CMK (cell line): Measurements from ENCODE around the gene KIRREL3.

Experiments used
- DNase-seq: peaks from one replicate; pipeline ENCODE4 v3.0.0-alpha.2; 2010; ENCODE audit warnings: low read depth

The KIRREL3 gene

DNA sequence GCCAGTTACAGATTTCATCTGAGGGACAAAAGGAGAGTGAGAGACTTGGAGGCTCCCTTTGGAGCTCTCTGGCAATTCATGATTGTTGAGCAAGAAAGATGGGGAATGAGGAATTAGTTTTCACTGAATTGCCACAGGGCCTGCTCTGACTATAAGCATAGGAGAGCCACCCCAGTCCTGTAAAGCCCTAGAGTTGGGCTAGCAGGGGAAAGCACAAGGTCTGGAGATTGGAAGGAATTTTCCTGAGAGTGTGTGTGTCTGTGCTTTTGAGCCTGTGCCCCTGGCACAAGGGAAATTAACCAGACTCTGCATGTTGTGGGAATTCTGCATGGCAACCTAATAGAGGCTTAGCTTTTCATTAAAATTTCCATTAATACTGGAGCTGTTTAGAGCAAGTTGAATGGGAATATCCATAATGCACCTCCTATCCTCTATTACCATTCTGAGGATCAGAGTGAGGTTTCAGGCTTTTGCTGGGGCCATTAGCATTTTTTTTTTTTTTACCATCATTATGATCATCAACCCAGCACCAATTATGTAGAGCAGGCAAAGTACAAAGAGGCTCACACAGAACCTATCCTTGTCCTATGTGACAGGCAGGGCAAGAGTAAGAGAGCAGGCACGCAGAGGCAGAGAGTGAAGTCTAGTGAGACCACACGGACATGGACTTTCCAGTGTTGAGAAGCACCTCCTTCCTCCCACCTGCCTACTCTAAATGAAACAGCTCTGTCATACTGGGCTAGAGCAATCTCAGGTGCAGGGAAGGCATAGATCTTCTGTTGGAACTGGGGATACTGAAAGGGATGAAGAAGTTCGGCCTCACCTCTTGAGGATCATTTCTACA lies 336.6 kb downstream of the KIRREL3 start:
- DNase-seq: no peak

DNA sequence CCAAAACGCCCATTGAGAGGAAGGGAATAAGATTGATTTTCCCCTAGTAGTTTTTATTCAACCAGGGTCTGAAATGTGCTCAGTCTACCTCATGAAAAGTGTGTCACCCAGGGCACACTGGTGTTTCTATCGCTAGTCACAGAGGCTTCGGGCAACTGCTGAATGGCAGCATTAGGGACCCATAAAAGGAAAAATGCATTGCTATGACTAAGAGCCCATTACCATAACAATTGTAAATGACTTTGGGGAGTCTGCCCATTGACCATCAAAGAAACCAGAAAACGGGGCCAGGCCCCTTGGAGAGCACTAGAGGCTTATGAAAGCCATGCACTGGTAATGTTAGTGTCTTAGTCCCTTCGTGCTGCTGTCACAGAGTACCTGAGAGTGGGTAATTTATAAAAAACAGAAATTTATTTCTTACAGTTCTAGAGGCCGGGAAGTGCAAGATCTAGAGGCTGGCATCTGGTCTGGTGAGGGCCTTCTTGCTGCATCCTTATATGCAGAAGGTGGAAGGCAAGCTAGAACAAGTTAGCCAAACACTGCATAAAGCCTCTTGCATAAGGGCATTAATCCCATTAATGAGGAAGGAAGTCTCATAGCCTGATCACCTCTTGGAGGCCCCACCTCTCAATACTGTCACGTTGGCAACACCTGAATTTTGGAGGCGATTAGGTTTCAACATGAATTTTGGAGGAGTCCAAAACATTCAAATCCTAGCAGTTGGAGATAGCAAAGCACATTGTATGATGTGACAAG lies 338.4 kb downstream of the KIRREL3 start:
- DNase-seq: no peak

DNA sequence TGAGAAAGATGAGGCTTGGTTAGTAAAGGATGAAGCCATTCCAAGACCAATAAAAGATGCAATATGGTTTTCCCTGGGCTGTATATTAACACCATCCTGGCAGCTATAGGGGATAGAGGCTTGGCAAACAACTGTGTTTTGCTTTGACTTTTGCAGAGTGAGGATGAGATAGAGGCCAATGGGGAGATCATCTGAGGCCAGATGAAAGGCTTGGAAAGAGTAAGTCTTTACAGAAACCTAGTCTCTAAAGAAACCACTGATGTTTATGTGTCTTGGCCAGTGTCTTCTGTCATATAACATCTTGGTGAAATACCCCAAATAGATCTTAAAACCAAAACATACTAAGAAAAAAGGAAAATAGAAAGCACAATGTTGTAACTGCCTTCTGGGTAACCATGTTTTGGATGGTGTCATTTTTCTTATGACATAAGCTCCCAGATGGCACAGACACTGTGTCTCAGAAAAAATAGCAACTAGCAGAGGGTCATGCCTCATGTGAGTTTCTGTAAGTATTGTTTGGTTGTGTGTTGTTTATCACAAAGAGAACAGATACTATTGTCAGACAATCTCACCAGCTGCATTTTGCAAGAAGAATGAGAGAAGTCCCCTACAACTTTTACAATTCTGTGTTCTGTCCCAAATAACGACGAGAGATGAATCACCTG lies 339.7 kb downstream of the KIRREL3 start:
- no peak for DNase-seq

DNA sequence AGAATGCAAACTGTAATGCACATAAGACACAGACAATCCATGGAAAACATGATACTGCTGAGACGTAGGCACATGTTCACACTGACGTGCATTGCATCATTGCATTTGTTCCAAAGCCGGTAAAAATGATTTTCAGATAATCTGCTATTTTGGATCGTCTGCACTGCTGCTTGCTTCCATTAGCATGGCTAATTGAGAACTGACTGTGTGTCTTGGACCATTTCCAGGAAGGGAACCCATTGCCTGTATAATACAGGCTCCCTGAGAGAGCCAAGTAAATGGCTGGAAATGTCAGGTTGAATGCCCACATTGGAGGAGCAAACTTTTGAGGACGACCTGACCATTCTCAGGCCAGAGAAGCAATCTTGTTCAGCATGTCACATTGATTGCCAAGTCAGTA lies 340.2 kb downstream of the KIRREL3 start:
- DNase-seq: no peak

DNA sequence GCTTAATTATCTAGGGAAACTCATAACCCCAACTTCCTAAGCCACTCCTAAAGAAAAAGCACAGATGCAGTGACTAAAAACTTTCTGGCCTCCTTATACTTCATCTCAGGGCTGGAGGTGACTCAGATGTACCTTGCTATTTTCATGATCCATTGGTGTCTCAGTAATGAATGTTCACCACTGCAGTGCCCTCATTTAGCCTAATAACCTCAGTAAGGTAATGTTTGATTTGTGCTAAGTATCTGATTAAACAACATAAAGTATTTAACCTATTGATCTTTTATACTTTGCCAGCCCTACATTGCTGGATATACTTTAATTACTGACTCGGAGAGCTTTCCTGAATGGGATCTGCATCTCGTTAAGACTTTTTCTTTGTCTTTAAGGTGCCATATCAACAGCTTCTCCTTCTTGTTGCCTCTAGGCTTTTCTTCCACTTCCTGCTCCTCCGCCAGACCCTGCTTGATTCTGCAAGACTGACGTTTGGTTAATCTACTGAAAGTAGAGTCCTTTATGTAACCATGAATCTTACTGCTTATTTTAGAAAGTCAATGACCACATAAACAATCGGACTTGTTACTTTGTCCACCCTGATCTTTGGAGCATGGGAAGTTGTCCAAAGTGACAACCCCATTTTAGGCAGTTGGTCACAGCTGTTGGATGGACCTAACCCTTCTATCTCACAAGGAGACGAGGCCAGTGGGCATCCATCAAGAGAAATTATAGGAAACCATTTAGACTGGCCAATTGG lies 342.1 kb downstream of the KIRREL3 start:
- DNase-seq: no peak

DNA sequence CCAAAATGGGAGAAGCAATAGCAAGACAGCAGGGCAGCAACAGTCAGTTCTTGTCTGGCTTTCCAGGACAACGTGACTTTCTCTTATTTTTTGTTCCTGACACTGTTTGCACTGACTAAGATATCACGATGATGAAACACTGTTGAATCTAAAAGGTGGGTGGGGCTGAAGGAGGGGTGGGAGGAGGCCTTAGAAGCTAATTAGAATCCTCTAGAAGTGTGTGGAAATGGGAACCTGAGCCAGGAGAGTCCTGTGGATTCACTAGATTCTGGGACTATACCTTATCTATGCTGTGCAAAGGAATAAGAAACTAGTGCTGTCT lies 344.8 kb downstream of the KIRREL3 start:
- DNase-seq: no peak

DNA sequence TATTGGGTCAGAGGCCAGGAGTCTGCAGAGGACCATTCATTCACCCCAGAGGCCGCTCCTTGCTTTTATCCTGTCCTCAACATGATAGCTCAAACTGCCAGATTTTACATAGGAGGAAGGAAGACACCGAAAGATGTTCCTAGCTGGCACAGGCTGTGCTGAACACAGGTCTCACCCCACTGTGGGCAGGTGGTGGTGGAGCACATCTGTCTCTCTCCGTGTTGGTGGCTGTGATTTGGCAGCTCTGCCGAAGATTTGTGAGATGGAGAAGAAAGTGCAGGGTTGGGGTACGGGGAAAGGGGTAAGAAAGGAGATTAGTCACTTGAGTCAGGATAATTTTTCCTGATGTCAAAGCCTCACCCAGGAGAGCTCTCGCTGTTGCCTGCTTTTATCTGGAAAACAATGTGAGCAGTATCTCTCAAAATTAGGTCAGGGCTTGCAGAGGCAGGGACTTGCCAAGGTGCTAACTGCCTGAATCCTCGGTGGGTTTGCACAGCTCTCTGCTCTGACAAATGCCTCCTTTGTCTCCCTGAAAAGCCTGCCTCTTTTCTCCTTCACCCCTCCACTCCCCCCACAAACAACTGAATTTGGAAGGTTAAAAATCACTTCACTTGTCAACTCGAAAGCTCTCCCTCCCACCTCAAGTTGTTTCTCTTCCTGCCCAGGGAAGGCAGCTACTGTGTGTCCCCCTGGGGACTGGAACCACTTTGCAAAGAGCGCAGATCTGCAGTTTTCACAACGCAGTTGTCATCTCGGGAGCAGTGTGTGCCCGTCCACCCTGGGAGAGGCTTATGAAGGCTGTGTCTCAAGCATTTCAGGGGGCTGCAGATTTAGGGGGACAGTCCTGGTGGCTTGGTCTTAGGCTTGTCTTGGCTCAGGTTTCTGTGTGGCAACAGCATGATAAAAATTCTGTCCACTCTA lies 345.4 kb downstream of the KIRREL3 start:
- no peak for DNase-seq

DNA sequence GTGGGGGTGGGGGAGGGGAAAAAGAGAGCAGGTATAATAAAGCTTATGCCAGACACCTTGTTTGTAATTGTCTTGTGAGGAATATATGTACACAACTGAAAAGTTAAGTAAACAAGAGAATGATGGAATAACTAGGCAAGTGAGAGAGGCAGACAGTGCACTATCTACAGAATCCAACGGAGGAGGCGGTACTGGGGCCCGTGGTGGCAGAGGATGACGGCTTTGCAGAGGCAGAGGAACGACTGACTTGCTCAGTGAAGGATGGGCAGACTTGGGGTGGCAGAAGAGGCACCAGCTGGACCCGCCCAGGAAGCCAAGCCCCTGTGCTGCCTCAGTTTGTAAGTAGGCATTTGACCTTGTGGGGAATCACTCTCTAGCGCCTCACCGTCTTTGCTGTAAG lies 347.5 kb downstream of the KIRREL3 start:
- no peak for DNase-seq

DNA sequence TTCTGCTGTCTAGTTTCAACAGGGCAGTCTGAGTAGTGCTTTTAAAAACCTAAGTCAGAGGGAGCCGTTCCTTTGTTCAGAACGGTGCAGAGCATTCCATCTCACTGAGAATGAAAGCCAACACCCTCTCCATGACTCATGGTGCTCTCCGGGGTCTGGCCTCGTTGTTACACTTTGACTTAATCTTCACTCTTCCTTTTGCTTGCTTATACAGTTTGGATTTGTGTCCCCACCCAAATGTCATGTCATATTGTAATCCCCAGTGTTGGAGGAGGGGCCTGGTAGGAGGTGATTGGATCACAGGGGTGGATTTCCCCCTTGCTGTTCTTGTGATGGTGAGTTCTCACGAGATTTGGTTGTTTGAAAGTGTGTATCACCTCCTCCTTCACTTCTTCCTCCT lies 352.8 kb downstream of the KIRREL3 start:
- DNase-seq: no peak

DNA sequence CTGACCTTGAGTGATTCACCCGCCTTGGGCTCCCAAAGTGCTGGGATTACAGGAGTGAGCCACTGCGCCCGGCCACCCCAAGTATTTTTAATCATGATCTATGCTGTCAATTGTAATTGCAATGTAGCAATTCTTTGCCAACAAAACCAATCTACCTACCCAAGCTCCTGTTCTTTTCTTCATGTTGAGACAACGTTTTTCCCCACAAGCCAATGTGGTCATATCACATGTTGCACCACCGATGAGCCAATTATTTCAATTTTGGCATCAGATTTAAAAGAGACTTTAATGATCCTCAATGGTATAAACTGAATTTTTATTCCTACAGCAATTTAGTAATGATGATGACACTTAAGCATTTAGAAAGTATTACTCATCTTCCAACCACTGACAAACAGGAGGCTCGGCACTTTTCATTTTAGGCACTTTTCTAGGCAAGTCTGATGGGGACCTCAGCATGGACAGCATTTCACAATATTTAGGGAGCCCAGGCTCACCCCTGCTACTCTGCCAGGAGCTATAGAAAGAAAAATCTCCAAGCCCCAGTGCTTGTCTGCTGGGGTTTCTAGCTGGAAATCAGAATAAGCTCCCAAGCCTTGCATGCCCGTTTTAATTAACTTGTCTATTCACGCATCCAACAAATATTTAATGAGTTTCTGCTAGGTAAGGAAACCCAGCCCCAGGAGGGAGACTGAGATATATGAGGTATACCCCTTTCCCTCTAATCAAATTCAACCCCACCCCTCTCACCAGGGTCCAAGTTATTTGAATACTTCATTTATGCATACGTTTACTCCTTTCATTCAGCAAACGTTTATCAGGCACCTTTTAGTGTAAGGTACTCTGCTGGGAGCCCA lies 353.6 kb downstream of the KIRREL3 start:
- DNase-seq: no peak

DNA sequence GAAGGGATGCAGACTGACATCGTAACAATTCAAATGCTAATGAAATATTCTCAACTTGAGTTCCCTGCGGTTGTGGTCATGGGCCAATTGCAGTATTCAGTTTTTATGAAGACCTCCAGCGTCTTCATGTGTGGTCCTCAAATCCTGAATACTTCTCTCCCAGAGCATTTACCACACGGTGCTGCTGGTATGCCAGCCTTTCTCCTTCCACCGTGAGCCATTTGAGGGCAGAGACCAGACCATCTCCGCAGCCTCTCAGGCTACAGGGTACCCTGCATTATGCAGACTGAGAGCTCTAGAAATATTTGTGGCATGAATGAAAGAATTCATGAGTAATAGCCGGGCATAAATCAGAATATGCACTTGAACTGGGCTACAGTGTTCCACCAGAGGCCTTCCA lies 355.4 kb downstream of the KIRREL3 start:
- no peak for DNase-seq

DNA sequence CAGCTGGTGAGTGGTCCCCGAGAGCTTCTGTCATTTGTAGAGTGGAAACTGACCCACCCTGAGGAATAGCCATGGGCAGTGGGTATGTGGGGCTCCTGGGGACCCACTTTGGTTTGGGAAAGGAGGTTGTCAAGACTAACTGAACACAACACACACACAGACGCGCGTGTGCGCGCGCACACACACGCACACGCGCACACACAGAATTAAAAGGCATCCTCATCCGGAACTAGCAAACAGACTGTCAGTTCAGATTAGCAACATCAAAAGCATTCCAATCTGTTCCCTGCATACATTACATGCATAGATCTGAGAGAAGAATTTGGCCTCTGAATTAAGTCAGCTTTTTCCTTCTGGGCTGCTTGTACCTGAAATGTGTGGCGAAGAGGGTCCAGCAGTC lies 360.4 kb downstream of the KIRREL3 start:
- no peak for DNase-seq

DNA sequence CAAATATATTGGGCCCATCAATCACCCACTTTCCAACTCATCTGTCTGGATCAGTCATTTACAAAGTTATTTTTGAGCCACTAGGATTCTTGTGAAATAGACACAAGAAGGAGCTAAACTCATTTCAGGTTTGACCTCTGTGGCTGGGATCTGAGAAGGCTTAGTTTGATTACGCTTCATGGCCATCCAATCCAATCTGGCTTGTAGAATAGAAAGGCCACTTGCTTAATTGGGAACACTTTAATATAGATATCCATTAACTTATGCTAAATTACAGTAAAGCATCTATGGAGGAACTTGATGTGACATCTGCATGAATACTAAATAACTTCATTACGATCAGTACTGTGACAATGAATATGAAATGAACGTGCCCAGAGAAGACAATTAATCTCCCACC lies 360.9 kb downstream of the KIRREL3 start:
- no peak for DNase-seq

DNA sequence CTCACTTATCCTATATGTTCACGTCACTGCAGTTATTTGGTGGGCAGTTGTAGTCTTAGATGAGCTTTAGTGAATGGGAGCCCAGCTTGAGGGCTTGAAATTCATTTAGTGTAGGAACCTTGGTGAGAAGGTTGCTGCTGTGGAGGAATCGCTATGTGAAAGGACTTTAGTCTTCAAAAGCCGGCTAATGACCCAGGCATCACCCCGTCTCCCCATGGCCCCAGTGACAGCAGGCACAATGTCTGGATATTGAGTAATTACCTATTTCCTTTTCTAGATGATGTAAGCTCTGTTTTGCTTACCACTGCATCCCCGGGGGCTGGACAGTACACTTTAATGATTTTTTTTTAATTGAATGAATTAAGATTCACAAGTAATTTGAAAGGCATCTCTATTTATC lies 361.9 kb downstream of the KIRREL3 start:
- no peak for DNase-seq

DNA sequence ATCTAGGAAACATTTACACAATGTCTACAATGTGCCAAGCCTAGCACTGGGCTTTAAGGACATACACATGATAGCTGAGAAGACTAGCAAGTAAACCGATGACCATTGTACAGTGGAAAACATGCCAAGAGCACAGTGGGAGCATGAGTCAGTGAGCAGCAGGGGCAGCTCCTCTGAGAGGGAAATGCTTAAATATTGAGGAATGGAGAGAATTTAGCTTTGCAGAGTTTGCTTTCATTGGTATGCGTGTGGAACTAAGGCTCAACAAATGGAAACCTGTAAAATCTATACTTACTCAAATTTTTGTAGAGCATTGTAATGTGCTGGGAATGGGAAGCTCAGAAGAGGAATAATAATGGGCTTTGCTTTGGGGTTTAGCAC lies 362.8 kb downstream of the KIRREL3 start:
- no peak for DNase-seq

DNA sequence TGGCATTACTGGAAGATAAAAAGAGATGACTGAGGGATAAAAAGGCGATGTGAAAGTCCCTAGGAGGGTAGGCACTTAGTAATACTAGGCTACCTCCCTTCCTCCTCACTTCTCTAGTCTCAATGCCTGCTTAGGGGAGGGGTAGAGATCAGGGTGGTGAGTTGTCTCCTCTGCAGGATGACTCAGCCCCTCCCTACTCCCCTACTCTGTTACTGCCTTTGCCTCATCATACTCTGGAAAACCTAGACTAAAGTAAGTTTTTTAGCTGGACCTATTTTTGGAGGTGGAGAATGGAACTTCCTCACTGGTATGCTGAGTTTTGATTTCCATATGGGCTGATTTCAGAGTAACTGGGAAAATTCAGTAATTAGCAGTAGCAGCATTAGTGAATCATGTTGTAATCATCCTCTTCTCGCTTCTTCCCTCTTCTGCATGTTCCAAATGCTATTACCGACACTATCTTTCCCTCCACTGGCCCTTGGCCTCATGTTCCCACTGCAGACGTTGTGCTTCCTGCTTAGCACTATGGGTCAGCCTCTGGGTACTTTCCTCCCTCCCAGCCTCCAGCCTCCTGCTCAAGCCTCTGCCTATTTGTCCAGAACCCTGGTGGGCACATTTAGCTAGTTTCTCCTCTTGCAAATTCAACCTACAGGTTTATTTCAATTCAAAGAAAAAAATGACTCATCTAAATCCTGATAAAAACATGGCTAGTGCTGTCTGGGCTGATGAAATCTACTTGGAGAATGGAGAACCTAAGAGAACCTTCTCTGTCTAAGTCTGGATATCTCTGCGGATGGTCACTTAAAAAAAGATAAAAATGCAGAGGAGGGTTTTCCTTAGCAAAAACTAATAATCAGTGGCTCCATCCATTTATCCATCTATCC lies 363.4 kb downstream of the KIRREL3 start:
- DNase-seq: no peak

DNA sequence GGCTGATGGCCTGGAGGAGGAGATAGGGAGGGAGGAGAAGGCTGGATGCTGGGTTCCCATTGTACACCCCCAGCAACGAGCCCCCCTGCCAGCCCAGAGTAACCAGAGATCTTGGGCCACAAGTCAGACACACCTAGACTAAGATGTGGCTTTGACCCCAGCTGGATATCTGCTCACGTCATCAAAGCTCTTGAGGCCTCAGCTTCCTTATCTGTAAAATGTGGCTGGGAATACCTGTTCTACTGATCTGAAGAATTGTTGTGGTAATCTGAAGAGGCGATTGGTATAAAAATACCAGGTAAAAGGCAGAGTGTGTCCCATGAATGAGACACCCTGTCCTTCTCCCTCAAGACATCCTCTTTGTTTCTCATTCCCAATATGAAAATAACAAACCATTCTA lies 365.1 kb downstream of the KIRREL3 start:
- no peak for DNase-seq

DNA sequence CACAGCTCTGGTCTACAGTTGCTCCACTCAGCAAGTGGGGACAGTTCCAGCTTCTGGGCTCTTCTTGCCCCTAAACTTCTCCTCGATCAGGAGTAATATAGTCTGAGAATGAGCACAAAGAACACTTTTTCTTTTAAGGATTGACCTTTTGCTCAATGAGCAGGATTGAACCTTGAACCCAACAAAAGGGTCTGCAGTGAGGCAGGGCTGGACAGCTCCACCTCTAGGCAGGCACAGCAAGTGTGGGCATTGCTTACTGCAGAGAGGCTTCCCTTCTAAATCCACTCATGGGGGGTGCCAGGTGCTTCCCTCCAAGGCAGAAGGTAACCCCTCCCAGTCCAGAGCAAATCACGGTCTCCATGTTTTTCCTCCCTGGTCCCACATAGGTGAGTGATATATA lies 365.6 kb downstream of the KIRREL3 start:
- no peak for DNase-seq

DNA sequence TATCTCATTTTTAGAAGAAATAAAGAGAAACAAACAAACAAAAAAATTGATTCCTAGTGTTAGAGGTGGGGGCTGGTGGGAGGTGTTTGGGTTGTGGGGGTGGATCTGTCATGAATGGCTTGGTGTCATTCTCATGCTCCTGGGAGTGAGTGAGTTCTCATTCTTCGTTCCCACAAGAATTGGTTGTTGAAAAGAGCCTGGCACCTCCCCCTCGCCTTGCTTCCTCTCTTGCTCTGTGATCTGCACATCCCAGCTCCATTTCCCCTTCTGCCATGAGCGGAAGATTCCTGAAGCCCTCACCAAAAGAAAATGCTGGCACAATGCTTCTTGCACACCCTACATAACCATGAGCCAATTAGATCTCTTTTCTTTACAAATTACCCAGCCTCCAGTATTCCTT lies 367.2 kb downstream of the KIRREL3 start:
- DNase-seq: no peak
